Osteoblast (primary cell): ENCODE results near the gene UBL3. TPM values are rescaled to one million over a fixed set of nuclear protein-coding genes. Genes with fewer than 3 reads are reported as not detected.
A peak's percentile ranks its signal among the peaks of the same experiment; 100 is the strongest.

ENCODE experiments used
- DNase-seq: peaks from one replicate; pipeline ENCODE4 v3.0.0; 2011; ENCODE audit warnings: low spot score, mixed read lengths; ENCODE audit not compliant: insufficient read length; ENCODE audit errors: missing footprints
- H2AFZ ChIP-seq: 2 replicates; pipeline ENCODE4 v1.6.0; 2011; ENCODE audit warnings: mild to moderate bottlenecking, low read length
- H3K27ac ChIP-seq: 2 replicates; pipeline ENCODE4 v1.5.1; 2011; ENCODE audit warnings: mild to moderate bottlenecking, low read depth, low read length, moderate library complexity
- H3K27me3 ChIP-seq: 2 replicates; pipeline ENCODE4 v1.6.0; 2012; ENCODE audit warnings: mild to moderate bottlenecking, control low read depth, inconsistent platforms, low read length, moderate library complexity; ENCODE audit not compliant: insufficient read depth
- H3K36me3 ChIP-seq: 2 replicates; pipeline ENCODE4 v1.5.1; 2011; ENCODE audit warnings: mild to moderate bottlenecking, low read length, control low read depth, moderate library complexity; ENCODE audit not compliant: insufficient read depth
- H3K4me1 ChIP-seq: 2 replicates; pipeline ENCODE4 v1.5.1; 2011; ENCODE audit warnings: mild to moderate bottlenecking, low read length, control low read depth, moderate library complexity; ENCODE audit not compliant: insufficient read depth
- H3K4me2 ChIP-seq: 2 replicates; pipeline ENCODE4 v1.6.0; 2011; ENCODE audit warnings: mild to moderate bottlenecking, low read length; ENCODE audit not compliant: insufficient read depth
- H3K4me3 ChIP-seq: fragments of 200-600 bp; sonication (generic); 3 replicates; pipeline ENCODE4 v1.5.1; 2012; ENCODE audit warnings: mild to moderate bottlenecking, low read length, inconsistent platforms; ENCODE audit not compliant: insufficient read depth
- H3K79me2 ChIP-seq: 2 replicates; pipeline ENCODE4 v1.6.0; 2012; ENCODE audit warnings: mild to moderate bottlenecking, low read length, control low read depth, inconsistent platforms; ENCODE audit not compliant: insufficient read depth
- H3K9me3 ChIP-seq: 2 replicates; pipeline ENCODE4 v1.5.1; 2011; ENCODE audit warnings: low read depth, low read length, control low read depth
- H4K20me1 ChIP-seq: 2 replicates; pipeline ENCODE4 v1.6.0; 2012; ENCODE audit warnings: mild to moderate bottlenecking, low read length, control low read depth; ENCODE audit not compliant: insufficient read depth
- CTCF ChIP-seq: IDR thresholded peaks from 2 replicates; pipeline ENCODE4 v1.5.1; 2011; ENCODE audit warnings: mild to moderate bottlenecking, low read depth, low read length, moderate library complexity; ENCODE audit errors: extremely low read depth
- total RNA-seq: library from RNA; depleted of rRNA; stranded (reverse); fragments of >200 nt; gene quantifications from 2 replicates; pipeline ENCODE4 v1.2.3, GENCODE V29; 2012

The UBL3 gene
- total RNA-seq, 1 donor, result 44.5 TPM

- DNase-seq, result no peak
- TF ChIP-seq CTCF, result no peak
- Histone ChIP-seq H3K4me2 (no peak overlapping the region), H3K79me2 (no peaks in the 10 kb centered on the region), H3K27me3 (no peaks in the 10 kb centered on the region), H4K20me1 (no peaks in the 10 kb centered on the region), H3K9me3 (no peaks in the 10 kb centered on the region), H3K36me3 (no peaks in the 10 kb centered on the region), H3K27ac (no peak overlapping the region), H3K4me1 (no peaks in the 10 kb centered on the region), H2AFZ (no peak overlapping the region), H3K4me3 (no peak overlapping the region)
These were observed 38.7 kb upstream of the UBL3 start for GRCh38 chr13:29889111-29889510.

GRCh38 chr13:29888306-29888705 is 37.9 kb upstream of the UBL3 start:
- H3K4me1 ChIP-seq, result no peaks in the 10 kb centered on the region
- no peak for TF ChIP-seq CTCF
- no peaks in the 10 kb centered on the region for H3K36me3 ChIP-seq
- no peak overlapping the region for H3K27ac ChIP-seq
- no peaks in the 10 kb centered on the region for H3K27me3 ChIP-seq
- H4K20me1 ChIP-seq, result no peaks in the 10 kb centered on the region
- no peaks in the 10 kb centered on the region for H3K79me2 ChIP-seq
- H3K9me3 ChIP-seq, result no peaks in the 10 kb centered on the region
- DNase-seq, result no peak
- H3K4me2 ChIP-seq, result no peak overlapping the region
- H2AFZ ChIP-seq, result peak overlapping the region; percentile 23
- H3K4me3 ChIP-seq, result no peak overlapping the region

GRCh38 chr13:29887686-29888085 is 37.3 kb upstream of the UBL3 start:
- Histone ChIP-seq H3K27me3 (no peaks in the 10 kb centered on the region), H3K27ac (no peak overlapping the region), H4K20me1 (no peaks in the 10 kb centered on the region), H3K79me2 (no peaks in the 10 kb centered on the region), H2AFZ (no peak overlapping the region), H3K36me3 (no peaks in the 10 kb centered on the region), H3K4me2 (no peak overlapping the region), H3K9me3 (no peaks in the 10 kb centered on the region), H3K4me1 (no peaks in the 10 kb centered on the region), H3K4me3 (no peak overlapping the region)
- TF ChIP-seq CTCF, result no peak
- no peak for DNase-seq

- no peaks in the 10 kb centered on the region for H3K9me3 ChIP-seq
- H3K79me2 ChIP-seq, result no peaks in the 10 kb centered on the region
- TF ChIP-seq CTCF, result no peak
- H3K4me2 ChIP-seq, result no peak overlapping the region
- no peaks in the 10 kb centered on the region for H3K27me3 ChIP-seq
- H3K4me1 ChIP-seq, result no peaks in the 10 kb centered on the region
- H4K20me1 ChIP-seq, result no peaks in the 10 kb centered on the region
- H3K36me3 ChIP-seq, result no peaks in the 10 kb centered on the region
- H3K4me3 ChIP-seq, result no peak overlapping the region
- no peak overlapping the region for H3K27ac ChIP-seq
- DNase-seq, result no peak
- H2AFZ ChIP-seq, result no peak overlapping the region
These were observed 36.7 kb upstream of the UBL3 start for GRCh38 chr13:29887030-29887557.
